Erythroblast (primary cell): ENCODE measurements around the gene SMAD5.

Experiments
- GATA1 ChIP-seq: IDR thresholded peaks from 2 replicates; pipeline ENCODE4 v1.6.1; 2011; ENCODE audit warnings: low read depth, mild to moderate bottlenecking, control low read depth, low read length, moderate library complexity
- POLR2A ChIP-seq: IDR thresholded peaks from 2 replicates; pipeline ENCODE4 v1.6.1; 2011; ENCODE audit warnings: mild to moderate bottlenecking, low read length

GRCh38 chr5:136207631-136208030 is 75.0 kb downstream of the SMAD5 start:
- TF ChIP-seq POLR2A (no peak), GATA1 (no peak)
